Measurements from ENCODE around the gene MVP. TPM values are rescaled to one million over a fixed set of nuclear protein-coding genes. Genes with fewer than 3 reads are reported as not detected.

Gene MVP
- total and polyA plus RNA-seq, 12 donors: 73.9 to 492 (median 336) TPM

GRCh38 chr16:29812754-29813643 is 7.3 kb upstream of the MVP start:
- no peaks in the 10 kb centered on the region for H3K27me3 ChIP-seq
- H3K4me3 ChIP-seq: peak overlapping the region in 1 of 4 donors; percentile 59
- TF ChIP-seq POLR2A (IDR thresholded peaks at IDR 0.05) (no peak), CTCF (IDR thresholded peaks at IDR 0.05) (no peak)
- peak in 1 of 7 donors; percentile 29 for DNase-seq
- H3K9me3 ChIP-seq (replicated peaks in 1 of 3): no peaks in the 10 kb centered on the region
- 58 to 84% (median 74%) methylated on average over 5 to 9 of the region's 9 CpGs for WGBS, 4 donors
- H3K4me1 ChIP-seq (replicated peaks in 1 of 2): peaks cover 37 to 65% of the 10 kb centered on the region in 2 donors
- H3K36me3 ChIP-seq (replicated peaks in 1 of 2): peaks cover 0 to 21% of the 10 kb centered on the region in 2 donors
- peak overlapping the region in 2 of 5 donors; percentile 90 to 97 for H3K27ac ChIP-seq
- intact Hi-C loops (cut with DNase I): no loop called here

GRCh38 chr16:29813644-29814562 is 6.4 kb upstream of the MVP start:
- Histone ChIP-seq H3K27ac (peak overlapping the region in 2 of 5 donors; percentile 21 to 97), H3K4me1 (replicated peaks in 1 of 2) (peaks cover 28 to 63% of the 10 kb centered on the region in 2 donors), H3K27me3 (no peaks in the 10 kb centered on the region), H3K9me3 (replicated peaks in 1 of 3) (no peaks in the 10 kb centered on the region), H3K4me3 (no peak overlapping the region), H3K36me3 (replicated peaks in 1 of 2) (peaks cover 0 to 25% of the 10 kb centered on the region in 2 donors)
- intact Hi-C loops (cut with DNase I): no loop called here
- WGBS, 4 donors: 72 to 80% (median 78%) methylated on average over 17 to 24 of the region's 24 CpGs
- TF ChIP-seq POLR2A (IDR thresholded peaks at IDR 0.05) (no peak), CTCF (IDR thresholded peaks at IDR 0.05) (no peak)
- DNase-seq: peak in 4 of 7 donors; percentile 25 to 50 (median 39)

GRCh38 chr16:29814592-29814991 is 5.7 kb upstream of the MVP start:
- 77 to 94% (median 86%) methylated on average over 5 of the region's 5 CpGs for whole genome bisulfite sequencing, 4 donors
- peaks cover 21 to 63% of the 10 kb centered on the region in 2 donors for H3K4me1 ChIP-seq (replicated peaks in 1 of 2)
- peaks cover 0 to 24% of the 10 kb centered on the region in 2 donors for H3K36me3 ChIP-seq (replicated peaks in 1 of 2)

More at GRCh38 chr16:29814592-29814991, 5.7 kb upstream of the MVP start:
- Histone ChIP-seq H3K27ac (peak overlapping the region in 1 of 5 donors; percentile 97), H3K27me3 (no peaks in the 10 kb centered on the region), H3K9me3 (replicated peaks in 1 of 3) (no peaks in the 10 kb centered on the region), H3K4me3 (no peak overlapping the region)
- intact Hi-C loops (cut with DNase I): no loop called here
- DNase-seq: peak in 3 of 7 donors; percentile 13 to 59 (median 19)
- no peak for TF ChIP-seq CTCF (IDR thresholded peaks at IDR 0.05)
- no peak for TF ChIP-seq POLR2A (IDR thresholded peaks at IDR 0.05)
